ENCODE results near the gene PAPPA. TPM values are rescaled to one million over a fixed set of nuclear protein-coding genes. Genes with fewer than 3 reads are reported as not detected.

Gene PAPPA
- total RNA-seq, 1 experiment from 2014 or later: 0.21 TPM

GRCh38 chr9:116209414-116210116 is 56.0 kb downstream of the PAPPA start:
- Histone ChIP-seq H3K4me3 (ENCODE audit: insufficient read depth, low read depth, low read length) (no peak overlapping the region), H3K27me3 (ENCODE audit: control insufficient read depth, insufficient read depth, low read length) (no peaks in the 10 kb centered on the region), H3K36me3 (replicated peaks; ENCODE audit: control insufficient read depth, insufficient read depth, low read length) (no peaks in the 10 kb centered on the region)
- no peak for DNase-seq

DNA sequence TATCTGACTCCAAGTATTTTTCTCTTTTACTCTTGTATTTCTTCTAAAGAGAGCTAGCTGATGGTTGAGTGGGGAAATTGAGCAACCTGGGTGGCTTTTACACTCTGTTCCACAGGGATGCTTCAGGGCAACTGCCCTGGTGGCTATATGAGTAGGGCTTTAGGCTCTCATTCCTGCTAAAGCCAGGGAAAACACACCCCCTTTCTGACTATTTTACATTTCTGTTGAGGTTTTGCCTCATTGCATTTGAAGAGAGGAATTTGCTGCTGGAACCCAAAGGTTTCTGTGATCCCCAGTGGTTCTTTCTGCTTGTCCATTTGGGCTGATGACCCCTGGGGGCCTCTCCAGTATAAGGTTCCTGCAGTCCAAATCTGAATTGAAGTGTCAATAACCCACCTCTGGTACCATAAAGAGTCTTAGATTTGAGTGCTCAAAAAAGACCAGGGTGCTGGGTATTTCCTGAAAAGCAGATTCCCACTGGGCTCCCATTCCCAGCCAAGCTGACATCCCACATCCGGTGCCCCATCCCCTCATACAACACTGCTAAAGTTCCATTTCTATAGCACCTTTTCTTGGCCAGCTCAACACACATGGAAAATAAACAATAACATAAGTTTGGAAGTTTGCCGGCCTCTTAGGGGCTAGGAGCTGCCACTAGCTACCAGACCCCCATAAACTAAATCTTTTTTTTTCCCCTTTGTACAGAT is 59.5 kb downstream of the PAPPA start:
- H3K36me3 ChIP-seq (replicated peaks; ENCODE audit: control insufficient read depth, insufficient read depth, low read length): no peaks in the 10 kb centered on the region
- peak; percentile 13 for DNase-seq
- H3K4me3 ChIP-seq (ENCODE audit: insufficient read depth, low read depth, low read length): no peak overlapping the region
- no peaks in the 10 kb centered on the region for H3K27me3 ChIP-seq (ENCODE audit: control insufficient read depth, insufficient read depth, low read length)

GRCh38 chr9:116213693-116214047 is 60.1 kb downstream of the PAPPA start:
- DNase-seq: no peak
- Histone ChIP-seq H3K36me3 (replicated peaks; ENCODE audit: control insufficient read depth, insufficient read depth, low read length) (no peaks in the 10 kb centered on the region), H3K4me3 (ENCODE audit: insufficient read depth, low read depth, low read length) (no peak overlapping the region), H3K27me3 (ENCODE audit: control insufficient read depth, insufficient read depth, low read length) (no peaks in the 10 kb centered on the region)

GRCh38 chr9:116218399-116218798 is 64.8 kb downstream of the PAPPA start:
- no peaks in the 10 kb centered on the region for H3K36me3 ChIP-seq (replicated peaks; ENCODE audit: control insufficient read depth, insufficient read depth, low read length)
- no peaks in the 10 kb centered on the region for H3K27me3 ChIP-seq (ENCODE audit: control insufficient read depth, insufficient read depth, low read length)
- no peak overlapping the region for H3K4me3 ChIP-seq (ENCODE audit: insufficient read depth, low read depth, low read length)
- no peak for DNase-seq

DNA sequence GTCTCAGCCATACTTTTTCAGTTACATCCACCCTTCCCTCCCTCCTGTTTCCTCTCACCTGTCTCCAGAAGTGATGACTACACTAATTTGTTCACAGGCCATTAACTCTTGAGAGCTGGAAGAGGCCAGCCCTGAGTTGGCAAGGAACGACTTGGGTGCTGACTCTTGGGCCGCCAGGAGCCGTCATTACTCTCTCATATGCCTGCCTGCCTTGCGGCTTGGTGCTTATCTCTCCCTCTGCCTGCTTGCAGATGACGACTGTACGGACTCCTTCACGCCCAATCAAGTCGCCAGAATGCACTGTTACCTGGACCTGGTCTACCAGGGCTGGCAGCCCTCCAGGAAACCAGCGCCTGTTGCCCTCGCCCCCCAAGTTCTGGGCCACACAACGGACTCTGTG is 66.1 kb downstream of the PAPPA start:
- no peaks in the 10 kb centered on the region for H3K27me3 ChIP-seq (ENCODE audit: control insufficient read depth, insufficient read depth, low read length)
- no peak for DNase-seq
- no peaks in the 10 kb centered on the region for H3K36me3 ChIP-seq (replicated peaks; ENCODE audit: control insufficient read depth, insufficient read depth, low read length)
- no peak overlapping the region for H3K4me3 ChIP-seq (ENCODE audit: insufficient read depth, low read depth, low read length)

GRCh38 chr9:116223926-116224325 is 70.3 kb downstream of the PAPPA start:
- Histone ChIP-seq H3K36me3 (replicated peaks; ENCODE audit: control insufficient read depth, insufficient read depth, low read length) (no peaks in the 10 kb centered on the region), H3K27me3 (ENCODE audit: control insufficient read depth, insufficient read depth, low read length) (no peaks in the 10 kb centered on the region), H3K4me3 (ENCODE audit: insufficient read depth, low read depth, low read length) (no peak overlapping the region)
- no peak for DNase-seq

GRCh38 chr9:116230051-116230632 is 76.6 kb downstream of the PAPPA start:
- H3K36me3 ChIP-seq (replicated peaks; ENCODE audit: control insufficient read depth, insufficient read depth, low read length): no peaks in the 10 kb centered on the region
- no peak for DNase-seq
- no peak overlapping the region for H3K4me3 ChIP-seq (ENCODE audit: insufficient read depth, low read depth, low read length)
- H3K27me3 ChIP-seq (ENCODE audit: control insufficient read depth, insufficient read depth, low read length): no peaks in the 10 kb centered on the region

GRCh38 chr9:116232424-116233159 is 79.0 kb downstream of the PAPPA start:
- Histone ChIP-seq H3K4me3 (ENCODE audit: insufficient read depth, low read depth, low read length) (no peak overlapping the region), H3K27me3 (ENCODE audit: control insufficient read depth, insufficient read depth, low read length) (no peaks in the 10 kb centered on the region), H3K36me3 (replicated peaks; ENCODE audit: control insufficient read depth, insufficient read depth, low read length) (no peaks in the 10 kb centered on the region)
- no peak for DNase-seq

- no peaks in the 10 kb centered on the region for H3K36me3 ChIP-seq (replicated peaks; ENCODE audit: control insufficient read depth, insufficient read depth, low read length)
- no peak for DNase-seq
- H3K4me3 ChIP-seq (ENCODE audit: insufficient read depth, low read depth, low read length): no peak overlapping the region
Measured at GRCh38 chr9:116233160-116233530, 79.6 kb downstream of the PAPPA start.

DNA sequence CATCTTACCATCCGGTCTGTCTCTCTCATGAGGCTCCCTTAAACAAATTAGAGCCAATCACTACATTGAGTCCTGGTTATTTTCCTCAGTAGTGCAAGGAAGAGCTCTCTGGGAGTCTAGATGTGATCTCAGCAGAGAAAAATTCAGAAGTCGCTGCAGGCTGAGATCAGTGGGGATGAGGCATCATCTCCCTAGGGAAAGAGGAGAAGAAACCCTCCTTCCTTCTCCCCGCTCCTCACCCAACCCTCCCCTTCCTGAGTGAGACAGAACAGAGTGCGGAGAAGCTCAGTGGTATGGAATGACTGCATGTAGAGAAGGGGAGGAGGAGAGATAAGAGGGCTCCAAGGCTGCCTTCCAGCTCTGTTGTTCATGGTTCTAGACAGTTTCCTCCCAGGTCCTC is 80.5 kb downstream of the PAPPA start:
- H3K4me3 ChIP-seq (ENCODE audit: insufficient read depth, low read depth, low read length): no peak overlapping the region
- no peak for DNase-seq
- H3K36me3 ChIP-seq (replicated peaks; ENCODE audit: control insufficient read depth, insufficient read depth, low read length): no peaks in the 10 kb centered on the region
- no peaks in the 10 kb centered on the region for H3K27me3 ChIP-seq (ENCODE audit: control insufficient read depth, insufficient read depth, low read length)

More at GRCh38 chr9:116233160-116233530, 79.6 kb downstream of the PAPPA start:
- H3K27me3 ChIP-seq (ENCODE audit: control insufficient read depth, insufficient read depth, low read length): no peaks in the 10 kb centered on the region

DNA sequence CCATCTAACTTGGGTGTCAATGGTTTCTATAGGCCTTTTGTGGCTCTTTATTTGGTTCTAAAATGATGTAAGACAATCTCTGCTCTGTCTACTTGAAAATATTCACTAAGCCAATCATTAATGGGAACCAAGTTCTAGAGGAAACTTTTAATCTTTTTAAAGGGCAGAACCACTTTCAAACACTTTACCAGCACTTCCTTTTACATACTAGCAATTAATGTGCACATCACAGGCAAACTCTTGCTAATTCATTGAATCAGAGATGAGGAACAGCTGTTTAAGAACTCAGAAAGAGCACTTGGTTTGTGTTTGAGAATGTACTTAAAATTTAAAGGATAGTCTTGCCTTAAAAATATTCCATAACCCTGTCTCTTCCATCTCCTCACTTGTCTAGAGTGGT is 83.4 kb downstream of the PAPPA start:
- Histone ChIP-seq H3K4me3 (ENCODE audit: insufficient read depth, low read depth, low read length) (no peak overlapping the region), H3K27me3 (ENCODE audit: control insufficient read depth, insufficient read depth, low read length) (no peaks in the 10 kb centered on the region), H3K36me3 (replicated peaks; ENCODE audit: control insufficient read depth, insufficient read depth, low read length) (no peaks in the 10 kb centered on the region)
- no peak for DNase-seq

DNA sequence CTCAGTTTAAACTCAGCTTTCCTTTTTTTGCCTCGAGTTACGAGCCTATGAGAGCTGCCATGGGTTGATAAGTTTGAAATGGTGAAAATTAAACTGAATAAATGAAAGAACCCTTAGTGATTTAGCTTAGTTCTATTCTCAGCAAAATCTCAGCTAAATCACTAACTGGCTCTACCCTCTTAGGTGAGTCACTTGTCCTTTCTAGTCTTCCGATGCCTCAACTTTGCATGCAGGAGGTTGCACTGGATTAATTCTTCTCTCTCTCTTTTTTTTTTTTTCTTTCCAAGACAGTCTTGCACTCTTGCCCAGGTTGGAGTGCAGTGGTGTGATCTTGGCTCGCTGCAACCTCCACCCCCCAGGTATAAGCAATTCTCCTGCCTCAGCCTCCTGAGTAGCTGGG is 83.9 kb downstream of the PAPPA start:
- Histone ChIP-seq H3K4me3 (ENCODE audit: insufficient read depth, low read depth, low read length) (no peak overlapping the region), H3K27me3 (ENCODE audit: control insufficient read depth, insufficient read depth, low read length) (no peaks in the 10 kb centered on the region), H3K36me3 (replicated peaks; ENCODE audit: control insufficient read depth, insufficient read depth, low read length) (no peaks in the 10 kb centered on the region)
- DNase-seq: no peak

DNA sequence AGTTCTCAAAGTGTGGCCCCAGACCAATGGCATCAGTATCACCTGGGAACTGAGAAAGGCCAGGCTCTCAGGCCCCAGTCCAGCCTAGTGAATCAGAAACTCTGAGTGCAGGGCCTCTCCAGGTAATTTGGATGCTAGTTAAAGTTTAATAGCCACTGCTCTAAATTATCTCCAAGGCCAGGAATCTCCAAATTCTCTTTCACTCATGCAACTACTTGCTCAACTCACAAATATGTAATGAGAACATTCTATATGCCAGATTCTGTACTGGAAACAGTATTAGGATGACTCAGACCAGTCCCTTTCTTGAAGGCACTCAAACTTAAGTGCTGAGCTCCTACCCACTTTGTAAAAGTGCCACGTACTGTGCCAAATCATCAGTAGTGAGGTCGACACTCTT is 84.6 kb downstream of the PAPPA start:
- H3K27me3 ChIP-seq (ENCODE audit: control insufficient read depth, insufficient read depth, low read length): no peaks in the 10 kb centered on the region
- DNase-seq: no peak
- H3K36me3 ChIP-seq (replicated peaks; ENCODE audit: control insufficient read depth, insufficient read depth, low read length): no peaks in the 10 kb centered on the region

DNA sequence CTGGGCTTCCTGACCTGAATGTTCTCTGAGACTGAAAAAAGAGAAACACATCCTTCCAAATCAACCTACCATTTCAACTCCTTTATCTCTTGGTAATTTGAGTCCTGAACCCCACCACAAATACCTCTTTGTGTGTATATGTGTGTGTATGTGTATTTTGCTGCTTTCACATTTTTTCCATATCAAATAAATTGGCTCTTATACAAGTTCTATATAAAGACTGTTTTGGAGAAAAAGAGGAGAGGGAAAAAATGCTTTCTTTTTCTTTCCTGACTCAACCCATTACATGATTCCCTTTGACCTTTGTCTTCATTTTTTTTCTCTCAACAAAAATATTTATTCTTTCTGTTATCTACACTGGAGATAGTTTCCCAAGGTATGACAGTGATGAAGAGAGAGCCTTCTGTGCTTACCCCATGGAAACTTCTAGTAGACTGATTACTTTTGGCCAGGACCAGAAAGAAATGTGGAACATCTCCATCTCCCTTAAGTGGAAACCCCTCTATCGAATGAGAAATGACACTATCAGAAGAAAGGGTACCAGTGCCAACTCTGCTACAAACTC is 85.3 kb downstream of the PAPPA start:
- H3K36me3 ChIP-seq (replicated peaks; ENCODE audit: control insufficient read depth, insufficient read depth, low read length): no peaks in the 10 kb centered on the region
- no peaks in the 10 kb centered on the region for H3K27me3 ChIP-seq (ENCODE audit: control insufficient read depth, insufficient read depth, low read length)
- no peak for DNase-seq
- no peak overlapping the region for H3K4me3 ChIP-seq (ENCODE audit: insufficient read depth, low read depth, low read length)

More for the DNA sequence above, 84.6 kb downstream of the PAPPA start:
- H3K4me3 ChIP-seq (ENCODE audit: insufficient read depth, low read depth, low read length): no peak overlapping the region
